HCT116 (cell line): ENCODE measurements around the gene DQX1. TPM values are rescaled to one million over a fixed set of nuclear protein-coding genes. Genes with fewer than 3 reads are reported as not detected.

Experiments
- ATAC-seq: fragments of 200-7000 bp; cut with Tn5 transposase; 2 replicates; pipeline ENCODE4 v1.9.1; 2020; ENCODE audit warnings: mild to moderate bottlenecking, moderate library complexity
- BruUV-seq: library from RNA; stranded (reverse); fragments of 400-500 nt; replicated peaks from 2 replicates; lab custom pipeline; 2021; lab: Mats Ljungman, UMichigan
- CTCF ChIA-PET: fragments of 300-600 bp; sonication (Branson Sonifier 250); formaldehyde crosslinking; loops from one replicate; lab custom pipeline; 2021; ENCODE audit warnings: antibody characterized with exemption; lab: Charles Lee
- POLR2A ChIA-PET: fragments of 300-600, 350-600 bp; sonication (Branson Sonifier 250); formaldehyde crosslinking; loops from one replicate; lab custom pipeline; 2021; ENCODE audit warnings: antibody characterized with exemption; lab: Charles Lee
- RAD21 ChIA-PET, 2 experiments: fragments of 300-600 bp; sonication (Branson Sonifier 250); formaldehyde crosslinking; loops; one replicate each; lab custom pipeline; 2023; ENCODE audit warnings: low total read pairs in 2 of 2; ENCODE audit not compliant: uncharacterized antibody in 2 of 2, unreplicated experiment in 2 of 2, low non-redundant PET in 1 of 2; lab: Charles Lee
- DNase-seq: peaks from one replicate; pipeline ENCODE4 v3.0.0-alpha.2; 2010; ENCODE audit warnings: low read depth, low spot score
- H2AFZ ChIP-seq: fragments of 200-600 bp; shearing (Covaris generic), sonication (generic); 2 replicates; pipeline ENCODE4 v1.6.1; 2017; ENCODE audit warnings: low read depth, mixed run types, mixed read lengths, antibody characterized with exemption, low read length; ENCODE audit not compliant: poor library complexity, severe bottlenecking
- H3K27ac ChIP-seq: 2 replicates; pipeline ENCODE4 v1.5.1; 2012; ENCODE audit warnings: low read depth, low read length
- H3K27me3 ChIP-seq: fragments of 200-600 bp; sonication (generic); 2 replicates; pipeline ENCODE4 v1.6.1; 2016; ENCODE audit warnings: mixed run types, low read length, mixed read lengths; ENCODE audit not compliant: insufficient read depth
- H3K36me3 ChIP-seq, 2 experiments: fragments of 200-500 bp in 1 of 2; fragments of 200-600 bp in 1 of 2; sonication (Bioruptor generic) in 1 of 2; sonication (generic) in 1 of 2; 2 replicates each; pipeline versions ENCODE4 v1.5.1 to v1.6.1; 2014 to 2016; ENCODE audit warnings: low read length in 2 of 2, inconsistent platforms in 1 of 2, mixed read lengths in 1 of 2, mixed run types in 1 of 2; ENCODE audit not compliant: insufficient read depth in 2 of 2, control insufficient read depth in 1 of 2
- H3K4me1 ChIP-seq, 2 experiments: fragments of 200-600 bp in 1 of 2; sonication (generic) in 1 of 2; 2 replicates each; pipeline versions ENCODE4 v1.5.1 to v1.6.1; 2012 to 2017; ENCODE audit warnings: low read length in 2 of 2, inconsistent platforms in 1 of 2, mild to moderate bottlenecking in 1 of 2, mixed read lengths in 1 of 2, mixed run types in 1 of 2, moderate library complexity in 1 of 2; ENCODE audit not compliant: insufficient read depth in 2 of 2, control insufficient read depth in 1 of 2
- H3K4me2 ChIP-seq: fragments of 200-600 bp; sonication (generic); 2 replicates; pipeline ENCODE4 v1.6.1; 2017; ENCODE audit warnings: mixed run types, low read length, mixed read lengths
- H3K4me3 ChIP-seq, 2 experiments: fragments of 200-600 bp in 1 of 2; sonication (generic) in 1 of 2; replicated peaks in 1 of 2; 2 replicates each; pipeline ENCODE4 v1.5.1; 2011 to 2016; ENCODE audit warnings: low read length in 2 of 2, control low read depth in 1 of 2, low read depth in 1 of 2, mild to moderate bottlenecking in 1 of 2, mixed read lengths in 1 of 2, mixed run types in 1 of 2
- H3K79me2 ChIP-seq: fragments of 200-600 bp; sonication (generic); 2 replicates; pipeline ENCODE4 v1.6.1; 2017; ENCODE audit warnings: mild to moderate bottlenecking, mixed run types, low read length, moderate library complexity, mixed read lengths; ENCODE audit not compliant: insufficient read depth
- H3K9ac ChIP-seq: fragments of 200-600 bp; sonication (generic); 2 replicates; pipeline ENCODE4 v1.6.1; 2016; ENCODE audit warnings: low read length, mixed read lengths
- H3K9me2 ChIP-seq: fragments of 200-600 bp; sonication (generic), shearing (Covaris generic); 2 replicates; pipeline ENCODE4 v1.6.1; 2017; ENCODE audit warnings: mixed run types, mild to moderate bottlenecking, moderate library complexity; ENCODE audit not compliant: insufficient read depth
- H3K9me3 ChIP-seq, 2 experiments: fragments of 200-500 bp in 1 of 2; fragments of 200-600 bp in 1 of 2; sonication (Bioruptor generic) in 1 of 2; sonication (generic) in 1 of 2; 2 replicates each; pipeline ENCODE4 v1.6.1; 2014 to 2017; ENCODE audit warnings: low read length in 2 of 2, mixed read lengths in 2 of 2, inconsistent platforms in 1 of 2, low read depth in 1 of 2, mild to moderate bottlenecking in 1 of 2, mixed run types in 1 of 2, moderate library complexity in 1 of 2; ENCODE audit not compliant: control insufficient read depth in 1 of 2, insufficient read depth in 1 of 2
- H4K20me1 ChIP-seq: fragments of 200-600 bp; sonication (generic), shearing (Covaris generic); 2 replicates; pipeline ENCODE4 v1.6.1; 2017; ENCODE audit warnings: mixed run types, mild to moderate bottlenecking, moderate library complexity; ENCODE audit not compliant: insufficient read depth
- CEBPB ChIP-seq: IDR thresholded peaks from 2 replicates; pipeline ENCODE4 v1.6.1; 2012; ENCODE audit warnings: low read depth
- EGR1 ChIP-seq: IDR thresholded peaks from 2 replicates; pipeline ENCODE4 v1.6.1; 2012; ENCODE audit warnings: low read depth
- ELF1 ChIP-seq: IDR thresholded peaks from 2 replicates; pipeline ENCODE4 v1.6.1; 2012; ENCODE audit warnings: low read depth, borderline replicate concordance
- EZH2phosphoT487 ChIP-seq: fragments of 200-600 bp; IDR thresholded peaks from 2 replicates; pipeline ENCODE4 v1.6.1; 2018; ENCODE audit warnings: antibody characterized with exemption, borderline replicate concordance
- FOSL1 ChIP-seq: IDR thresholded peaks from 2 replicates; pipeline ENCODE4 v1.6.1; 2012; ENCODE audit warnings: low read depth
- POLR2A ChIP-seq: IDR thresholded peaks from 2 replicates; pipeline ENCODE4 v1.7.0; 2011; ENCODE audit warnings: borderline replicate concordance; ENCODE audit not compliant: insufficient read depth, insufficient read length; ENCODE audit errors: extremely low read depth
- POLR2AphosphoS5 ChIP-seq: IDR thresholded peaks from 2 replicates; pipeline ENCODE4 v1.6.1; 2011; ENCODE audit warnings: mild to moderate bottlenecking, low read depth, low read length, moderate library complexity
- RAD21 ChIP-seq: IDR thresholded peaks from 2 replicates; pipeline ENCODE4 v1.6.1; 2012; ENCODE audit warnings: low read depth, mild to moderate bottlenecking
- SIN3A ChIP-seq: IDR thresholded peaks from 2 replicates; pipeline ENCODE4 v1.6.1; 2012; ENCODE audit warnings: low read depth
- SP1 ChIP-seq: IDR thresholded peaks from 2 replicates; pipeline ENCODE4 v1.6.1; 2012; ENCODE audit warnings: low read depth
- SRF ChIP-seq: IDR thresholded peaks from 2 replicates; pipeline ENCODE4 v1.6.1; 2012; ENCODE audit warnings: low read depth
- TCF7L2 ChIP-seq: IDR thresholded peaks from 2 replicates; pipeline ENCODE4 v1.7.0; 2011; ENCODE audit warnings: borderline replicate concordance, inconsistent platforms; ENCODE audit not compliant: insufficient read depth, insufficient read length; ENCODE audit errors: extremely low read depth
- ZFX ChIP-seq: fragments of 450-650 bp; IDR thresholded peaks from 2 replicates; pipeline ENCODE4 v1.6.1; 2017
- ZNF274 ChIP-seq: fragments of 200-500 bp; sonication (Bioruptor generic); IDR thresholded peaks from 2 replicates; pipeline ENCODE4 v1.6.1; 2014; ENCODE audit warnings: mild to moderate bottlenecking, low read depth, low read length, inconsistent platforms
- intact Hi-C: fragments of 100-400 bp; cut with micrococcal nuclease; formaldehyde crosslinking; loops from 2 replicates; pipeline ENCODE4 v1.10.0; 2022
- total RNA-seq: library from RNA; stranded (reverse); gene quantifications from one replicate; pipeline ENCODE4 v1.2.1, GENCODE V29; 2021; ENCODE audit not compliant: unreplicated experiment
- TF ChIP-seq, protein P1 (sequence below): IDR thresholded peaks from 2 replicates; pipeline ENCODE4 v1.6.1; 2012
- TF ChIP-seq, protein P2 (sequence below), 3 experiments: fragments of 200-600 bp in 1 of 3; sonication (generic) in 1 of 3; IDR thresholded peaks in 2 of 3; conservative IDR thresholded peaks in 1 of 3; 2 replicates each; pipeline ENCODE4 v1.5.1; 2012 to 2017; ENCODE audit warnings: low read depth in 2 of 3, low read length in 2 of 3, antibody characterized with exemption in 1 of 3, borderline replicate concordance in 1 of 3, control low read depth in 1 of 3, mild to moderate bottlenecking in 1 of 3, mixed read lengths in 1 of 3, mixed run types in 1 of 3, moderate library complexity in 1 of 3; ENCODE audit not compliant: insufficient read depth in 1 of 3
- TF ChIP-seq, protein P3 (sequence below): IDR thresholded peaks from 2 replicates; pipeline ENCODE4 v1.6.1; 2012

DQX1 gene
- total RNA-seq, 1 experiment from 2014 or later: 0.98 TPM

DNA sequence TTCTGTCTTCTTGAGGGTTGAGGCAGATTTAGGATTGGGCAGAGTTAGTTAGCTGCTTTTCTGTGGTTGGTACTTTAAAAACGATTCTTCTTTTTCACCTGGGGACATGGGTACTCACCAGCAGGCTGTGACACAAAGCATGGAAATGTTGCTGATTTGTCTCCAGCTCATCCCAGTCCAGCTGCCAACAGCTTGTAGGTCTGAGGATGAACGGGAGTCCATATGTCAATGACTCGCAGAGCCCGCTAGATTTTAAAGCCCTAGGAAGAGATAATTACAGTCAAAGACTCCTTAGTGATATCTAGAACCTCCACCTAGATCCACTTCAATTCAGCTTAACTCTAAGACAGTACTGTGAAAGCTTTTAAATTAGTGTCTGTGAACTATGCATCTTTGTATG lies 49.3 kb upstream of the DQX1 start:
- CTCF ChIA-PET: no interaction called here
- H3K79me2 ChIP-seq: no peaks in the 10 kb centered on the region
- H3K4me1 ChIP-seq: peaks cover 0 to 3% of the 10 kb centered on the region in 2 experiments; a peak in 1 of 4 replicates
- no TSS peak for BruUV-seq
- POLR2A ChIA-PET: no interaction called here
- no peaks in the 10 kb centered on the region for H3K9me3 ChIP-seq
- intact Hi-C loops: no loop called here
- no peaks in the 10 kb centered on the region for H3K27me3 ChIP-seq
- H3K9ac ChIP-seq: no peak overlapping the region
- ATAC-seq (no peak), DNase-seq (no peak)
- H3K36me3 ChIP-seq: peaks cover 0 to 2% of the 10 kb centered on the region in 2 experiments; a peak in 1 of 4 replicates
- no peak overlapping the region for H3K27ac ChIP-seq
- H3K4me3 ChIP-seq: no peak overlapping the region
- no peak overlapping the region for H3K4me2 ChIP-seq
- RAD21 ChIA-PET: no interaction called here
- no peaks in the 10 kb centered on the region for H3K9me2 ChIP-seq
- no peaks in the 10 kb centered on the region for H4K20me1 ChIP-seq
- TF ChIP-seq, protein P1, sequence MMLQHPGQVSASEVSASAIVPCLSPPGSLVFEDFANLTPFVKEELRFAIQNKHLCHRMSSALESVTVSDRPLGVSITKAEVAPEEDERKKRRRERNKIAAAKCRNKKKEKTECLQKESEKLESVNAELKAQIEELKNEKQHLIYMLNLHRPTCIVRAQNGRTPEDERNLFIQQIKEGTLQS: no peak
- TF ChIP-seq, protein P2, sequence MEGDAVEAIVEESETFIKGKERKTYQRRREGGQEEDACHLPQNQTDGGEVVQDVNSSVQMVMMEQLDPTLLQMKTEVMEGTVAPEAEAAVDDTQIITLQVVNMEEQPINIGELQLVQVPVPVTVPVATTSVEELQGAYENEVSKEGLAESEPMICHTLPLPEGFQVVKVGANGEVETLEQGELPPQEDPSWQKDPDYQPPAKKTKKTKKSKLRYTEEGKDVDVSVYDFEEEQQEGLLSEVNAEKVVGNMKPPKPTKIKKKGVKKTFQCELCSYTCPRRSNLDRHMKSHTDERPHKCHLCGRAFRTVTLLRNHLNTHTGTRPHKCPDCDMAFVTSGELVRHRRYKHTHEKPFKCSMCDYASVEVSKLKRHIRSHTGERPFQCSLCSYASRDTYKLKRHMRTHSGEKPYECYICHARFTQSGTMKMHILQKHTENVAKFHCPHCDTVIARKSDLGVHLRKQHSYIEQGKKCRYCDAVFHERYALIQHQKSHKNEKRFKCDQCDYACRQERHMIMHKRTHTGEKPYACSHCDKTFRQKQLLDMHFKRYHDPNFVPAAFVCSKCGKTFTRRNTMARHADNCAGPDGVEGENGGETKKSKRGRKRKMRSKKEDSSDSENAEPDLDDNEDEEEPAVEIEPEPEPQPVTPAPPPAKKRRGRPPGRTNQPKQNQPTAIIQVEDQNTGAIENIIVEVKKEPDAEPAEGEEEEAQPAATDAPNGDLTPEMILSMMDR (IDR thresholded peaks at IDR 0.05 in 2 of 3, conservative IDR thresholded peaks at IDR 0.05 in 1 of 3; ENCODE audit: borderline replicate concordance in 1 of 3, insufficient read depth in 1 of 3, low read depth in 2 of 3, low read length in 2 of 3): no peak
- no peak overlapping the region for H2AFZ ChIP-seq

DNA sequence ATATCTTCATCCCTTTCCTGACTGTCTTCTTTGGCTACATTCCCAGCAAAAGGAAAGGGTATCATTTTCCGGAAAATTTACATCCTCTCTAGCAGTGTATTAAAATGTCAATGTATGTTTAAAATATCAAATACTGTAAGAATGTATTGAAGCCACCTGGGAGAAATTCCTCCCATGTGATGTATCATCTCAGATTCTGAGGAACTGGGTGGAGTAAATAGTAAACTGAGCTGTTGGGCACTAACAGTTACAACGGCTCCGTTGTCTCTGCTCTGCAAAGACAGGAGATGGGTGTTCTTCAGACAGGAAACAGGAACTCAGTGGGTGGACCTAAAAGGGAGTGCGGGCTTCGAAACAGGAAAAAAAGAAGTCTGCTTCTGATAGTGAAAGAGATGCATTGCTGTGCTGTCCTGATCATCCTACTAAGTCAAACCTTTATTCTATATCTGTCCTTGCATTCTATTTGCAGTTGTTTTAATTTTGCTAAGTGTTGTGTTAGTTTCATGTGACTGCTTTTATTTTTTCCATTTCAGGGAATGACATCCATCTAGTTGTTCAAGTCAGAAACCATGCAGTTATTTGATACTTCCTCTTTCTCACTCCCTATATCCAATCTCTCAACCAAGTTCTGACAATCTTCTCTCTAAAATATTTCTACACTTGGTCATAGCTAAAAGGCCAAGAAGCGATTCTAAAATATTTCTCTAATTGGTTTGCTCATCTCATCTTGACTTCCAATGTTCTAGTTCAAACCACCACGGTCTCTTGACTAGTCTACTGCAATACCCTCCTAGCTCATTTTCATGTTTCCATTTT lies 47.9 kb upstream of the DQX1 start:
- no peaks in the 10 kb centered on the region for H3K27me3 ChIP-seq
- peaks cover 0 to 2% of the 10 kb centered on the region in 2 experiments; a peak in 1 of 4 replicates for H3K36me3 ChIP-seq
- intact Hi-C loops: no loop called here
- BruUV-seq: no TSS peak
- no peaks in the 10 kb centered on the region for H4K20me1 ChIP-seq
- no peak for DNase-seq
- no peak overlapping the region for H3K9ac ChIP-seq
- H3K9me2 ChIP-seq: no peaks in the 10 kb centered on the region
- no peaks in the 10 kb centered on the region for H3K9me3 ChIP-seq
- no peak for ATAC-seq
- H2AFZ ChIP-seq: no peak overlapping the region
- RAD21 ChIA-PET: no interaction called here
- H3K4me2 ChIP-seq: no peak overlapping the region
- H3K79me2 ChIP-seq: no peaks in the 10 kb centered on the region
- no peak overlapping the region for H3K27ac ChIP-seq
- POLR2A ChIA-PET: no interaction called here
- H3K4me1 ChIP-seq: peaks cover 0 to 3% of the 10 kb centered on the region in 2 experiments; a peak in 1 of 4 replicates
- H3K4me3 ChIP-seq: no peak overlapping the region
- CTCF ChIA-PET: no interaction called here
- TF ChIP-seq, protein P3, sequence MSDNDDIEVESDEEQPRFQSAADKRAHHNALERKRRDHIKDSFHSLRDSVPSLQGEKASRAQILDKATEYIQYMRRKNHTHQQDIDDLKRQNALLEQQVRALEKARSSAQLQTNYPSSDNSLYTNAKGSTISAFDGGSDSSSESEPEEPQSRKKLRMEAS: no peak
- TF ChIP-seq EGR1 (no peak), ELF1 (no peak), SIN3A (no peak), SP1 (no peak), ZNF274 (no peak), CEBPB (no peak), EZH2phosphoT487 (no peak), SRF (no peak), FOSL1 (no peak), ZFX (no peak), RAD21 (no peak), POLR2AphosphoS5 (no peak), TCF7L2 (no peak), POLR2A (no peak)
